Liver (tissue), 9 donors: ENCODE data around the gene KAT14. TPM values are rescaled to one million over a fixed set of nuclear protein-coding genes. Genes with fewer than 3 reads are reported as not detected.
"Not testable (repeated sequence)": the region's sequence is repeated elsewhere in the genome, so short reads cannot be mapped to it uniquely, and the experiment has no call there.

Experiments used
- DNase-seq: peaks from one replicate; pipeline ENCODE4 v3.0.0-alpha.2; 2017; ENCODE audit warnings: low spot score
- H3K27ac ChIP-seq, 2 donors: one replicate each; pipeline ENCODE4 v1.7.0; 2013; ENCODE audit warnings: inconsistent platforms in 2 of 2, low read length in 2 of 2, control low read depth in 1 of 2, low read depth in 1 of 2, mild to moderate bottlenecking in 1 of 2
- H3K27me3 ChIP-seq, 4 donors: one replicate each; pipeline versions ENCODE4 v1.6.1 to v1.7.0; 2013; ENCODE audit warnings: low read length in 3 of 4, inconsistent platforms in 1 of 4, mild to moderate bottlenecking in 1 of 4, moderate library complexity in 1 of 4; ENCODE audit not compliant: control insufficient read depth in 4 of 4, insufficient read depth in 4 of 4
- H3K36me3 ChIP-seq, 4 donors: one replicate each; pipeline versions ENCODE4 v1.6.1 to v1.7.0; 2013; ENCODE audit warnings: low read length in 3 of 4, mild to moderate bottlenecking in 3 of 4, low read depth in 1 of 4, moderate library complexity in 1 of 4; ENCODE audit not compliant: control insufficient read depth in 4 of 4, insufficient read depth in 3 of 4
- H3K4me1 ChIP-seq, 4 donors: one replicate each; pipeline versions ENCODE4 v1.6.1 to v1.7.0; 2013; ENCODE audit warnings: low read length in 3 of 4, mild to moderate bottlenecking in 3 of 4, moderate library complexity in 1 of 4; ENCODE audit not compliant: control insufficient read depth in 4 of 4, insufficient read depth in 4 of 4
- H3K4me3 ChIP-seq, 3 donors: one replicate each; pipeline versions ENCODE4 v1.6.1 to v1.7.0; 2013; ENCODE audit warnings: low read length in 3 of 3, control low read depth in 1 of 3, low read depth in 1 of 3, mild to moderate bottlenecking in 1 of 3
- H3K9ac ChIP-seq, 2 donors: one replicate each; pipeline ENCODE4 v1.7.0; 2013; ENCODE audit warnings: low read length in 2 of 2, mild to moderate bottlenecking in 2 of 2, moderate library complexity in 2 of 2, control low read depth in 1 of 2, low read depth in 1 of 2
- H3K9me3 ChIP-seq, 4 donors: one replicate each; pipeline versions ENCODE4 v1.6.1 to v1.7.0; 2013; ENCODE audit warnings: low read length in 3 of 4; ENCODE audit not compliant: control insufficient read depth in 4 of 4
- ATF3 ChIP-seq: IDR thresholded peaks from 2 replicates; pipeline ENCODE4 v1.6.1; 2016; ENCODE audit warnings: antibody characterized with exemption
- FOXA2 ChIP-seq: IDR thresholded peaks from 2 replicates; pipeline ENCODE4 v1.6.1; 2016; ENCODE audit warnings: antibody characterized with exemption
- HNF4A ChIP-seq, 2 donors: conservative IDR thresholded peaks; 2 replicates each; pipeline ENCODE4 v1.6.1; 2016; ENCODE audit warnings: antibody characterized with exemption in 2 of 2, mild to moderate bottlenecking in 2 of 2
- HNF4G ChIP-seq: IDR thresholded peaks from 2 replicates; pipeline ENCODE4 v1.6.1; 2016; ENCODE audit warnings: antibody characterized with exemption
- JUND ChIP-seq, 2 donors: IDR thresholded peaks; 2 replicates each; pipeline ENCODE4 v1.6.1; 2016; ENCODE audit warnings: antibody characterized with exemption in 2 of 2
- MAX ChIP-seq: IDR thresholded peaks from 2 replicates; pipeline ENCODE4 v1.6.1; 2016; ENCODE audit warnings: antibody characterized with exemption
- NR2F2 ChIP-seq: IDR thresholded peaks from 2 replicates; pipeline ENCODE4 v1.6.1; 2016; ENCODE audit warnings: antibody characterized with exemption
- RAD21 ChIP-seq, 2 donors: IDR thresholded peaks; 2 replicates each; pipeline ENCODE4 v1.6.1; 2016; ENCODE audit warnings: antibody characterized with exemption in 2 of 2, mild to moderate bottlenecking in 2 of 2
- REST ChIP-seq: IDR thresholded peaks from 2 replicates; pipeline ENCODE4 v1.6.1; 2016; ENCODE audit warnings: antibody characterized with exemption, mild to moderate bottlenecking
- RXRA ChIP-seq, 2 donors: IDR thresholded peaks; 2 replicates each; pipeline ENCODE4 v1.6.1; 2017 to 2018; ENCODE audit warnings: antibody characterized with exemption in 2 of 2, mild to moderate bottlenecking in 1 of 2
- SP1 ChIP-seq: IDR thresholded peaks from 2 replicates; pipeline ENCODE4 v1.6.1; 2018; ENCODE audit warnings: antibody characterized with exemption, mild to moderate bottlenecking
- TAF1 ChIP-seq: conservative IDR thresholded peaks from 2 replicates; pipeline ENCODE4 v1.6.1; 2016; ENCODE audit warnings: antibody characterized with exemption, mild to moderate bottlenecking
- ZBTB33 ChIP-seq: IDR thresholded peaks from 2 replicates; pipeline ENCODE4 v1.6.1; 2016; ENCODE audit warnings: antibody characterized with exemption
- WGBS: extraction: QIAGEN DNeasy Blood & Tissue Kit; methylation state at CpG from one replicate; pipeline ENCODE4 v1.1.7; 2013; 5-methylcytosine and 5-hydroxymethylcytosine counted together
- polyA plus RNA-seq, 2 donors: library from polyadenylated mRNA; stranded (reverse) in 1 of 2; unstranded in 1 of 2; fragments of 200-250 nt in 1 of 2; fragments of >200 nt in 1 of 2; fragmentation: Nextera tagmentation in 1 of 2; extraction: Ambion mirVana in 1 of 2; gene quantifications; one replicate each; pipeline versions ENCODE4 v1.2.1 to v1.2.3, GENCODE V29; 2013 to 2015
- total RNA-seq, 2 donors: library from RNA; depleted of rRNA; stranded (reverse); fragments of >200 nt; gene quantifications; one replicate each; pipeline ENCODE4 v1.2.3, GENCODE V29; 2014
- donor health status: healthy.
- donor health status: healthy.
- donor health status: healthy.
- donor health status: healthy.
- donor health status: healthy.

KAT14 gene
- total and polyA plus RNA-seq, 4 donors, result 5.5 to 10.2 (median 6.2) TPM

- DNase-seq, H3K4me1 ChIP-seq: not testable (repeated sequence)
These were observed 56.8 kb downstream of the KAT14 start for GRCh38 chr20:18194461-18194860.

GRCh38 chr20:18195931-18196330 lies 58.3 kb downstream of the KAT14 start:
- WGBS, result 93% methylated on average over 3 of the region's 3 CpGs
- no peak for DNase-seq

More at GRCh38 chr20:18194461-18194860, 56.8 kb downstream of the KAT14 start:
- not testable (repeated sequence) for H3K4me3 ChIP-seq, H3K27ac ChIP-seq, H3K36me3 ChIP-seq, H3K27me3 ChIP-seq, H3K9ac ChIP-seq, H3K9me3 ChIP-seq
- WGBS, result 96% methylated on average over 35 of the region's 35 CpGs

GRCh38 chr20:18197382-18198070 lies 59.9 kb downstream of the KAT14 start:
- Histone ChIP-seq H3K27ac (no peak overlapping the region), H3K36me3 (no peaks in the 10 kb centered on the region), H3K4me3 (no peak overlapping the region), H3K9ac (no peak overlapping the region), H3K4me1 (no peaks in the 10 kb centered on the region), H3K9me3 (peaks cover 0 to 5% (median 1%) of the 10 kb centered on the region in 4 donors), H3K27me3 (no peaks in the 10 kb centered on the region)
- 97% methylated on average over 12 of the region's 12 CpGs for WGBS
- TF ChIP-seq ZBTB33, result no peak
- TF ChIP-seq RXRA (IDR thresholded peaks at IDR 0.05), result no peak
- TF ChIP-seq SP1, result no peak
- TF ChIP-seq JUND (IDR thresholded peaks at IDR 0.05), result no peak
- no peak for TF ChIP-seq HNF4G
- TF ChIP-seq TAF1, result no peak
- TF ChIP-seq NR2F2, result no peak
- DNase-seq, result no peak

More at GRCh38 chr20:18195931-18196330, 58.3 kb downstream of the KAT14 start:
- Histone ChIP-seq H3K9ac (no peak overlapping the region), H3K4me3 (no peak overlapping the region), H3K27me3 (no peaks in the 10 kb centered on the region), H3K27ac (no peak overlapping the region), H3K4me1 (no peaks in the 10 kb centered on the region), H3K9me3 (no peaks in the 10 kb centered on the region), H3K36me3 (no peaks in the 10 kb centered on the region)
- TF ChIP-seq TAF1 (no peak), MAX (no peak), JUND (IDR thresholded peaks at IDR 0.05) (no peak), ATF3 (no peak), RXRA (IDR thresholded peaks at IDR 0.05) (no peak), HNF4A (conservative IDR thresholded peaks at IDR 0.05) (no peak), REST (no peak), FOXA2 (no peak), RAD21 (IDR thresholded peaks at IDR 0.05) (no peak), SP1 (no peak)
